ENCODE measurements around the gene GLT6D1.

- TF ChIP-seq, protein P1, sequence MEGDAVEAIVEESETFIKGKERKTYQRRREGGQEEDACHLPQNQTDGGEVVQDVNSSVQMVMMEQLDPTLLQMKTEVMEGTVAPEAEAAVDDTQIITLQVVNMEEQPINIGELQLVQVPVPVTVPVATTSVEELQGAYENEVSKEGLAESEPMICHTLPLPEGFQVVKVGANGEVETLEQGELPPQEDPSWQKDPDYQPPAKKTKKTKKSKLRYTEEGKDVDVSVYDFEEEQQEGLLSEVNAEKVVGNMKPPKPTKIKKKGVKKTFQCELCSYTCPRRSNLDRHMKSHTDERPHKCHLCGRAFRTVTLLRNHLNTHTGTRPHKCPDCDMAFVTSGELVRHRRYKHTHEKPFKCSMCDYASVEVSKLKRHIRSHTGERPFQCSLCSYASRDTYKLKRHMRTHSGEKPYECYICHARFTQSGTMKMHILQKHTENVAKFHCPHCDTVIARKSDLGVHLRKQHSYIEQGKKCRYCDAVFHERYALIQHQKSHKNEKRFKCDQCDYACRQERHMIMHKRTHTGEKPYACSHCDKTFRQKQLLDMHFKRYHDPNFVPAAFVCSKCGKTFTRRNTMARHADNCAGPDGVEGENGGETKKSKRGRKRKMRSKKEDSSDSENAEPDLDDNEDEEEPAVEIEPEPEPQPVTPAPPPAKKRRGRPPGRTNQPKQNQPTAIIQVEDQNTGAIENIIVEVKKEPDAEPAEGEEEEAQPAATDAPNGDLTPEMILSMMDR (IDR thresholded peaks at IDR 0.05; ENCODE audit: insufficient read depth, low read depth, low read length): no peak
- no peak for TF ChIP-seq EZH2 (IDR thresholded peaks at IDR 0.05; ENCODE audit: insufficient read depth, low read length)
Observed at GRCh38 chr9:135677641-135678168, 38.4 kb upstream of the GLT6D1 start.

All from astrocyte (in vitro differentiated cells and primary cell).